ENCODE results near the gene CYP46A1.

The CYP46A1 gene

DNA sequence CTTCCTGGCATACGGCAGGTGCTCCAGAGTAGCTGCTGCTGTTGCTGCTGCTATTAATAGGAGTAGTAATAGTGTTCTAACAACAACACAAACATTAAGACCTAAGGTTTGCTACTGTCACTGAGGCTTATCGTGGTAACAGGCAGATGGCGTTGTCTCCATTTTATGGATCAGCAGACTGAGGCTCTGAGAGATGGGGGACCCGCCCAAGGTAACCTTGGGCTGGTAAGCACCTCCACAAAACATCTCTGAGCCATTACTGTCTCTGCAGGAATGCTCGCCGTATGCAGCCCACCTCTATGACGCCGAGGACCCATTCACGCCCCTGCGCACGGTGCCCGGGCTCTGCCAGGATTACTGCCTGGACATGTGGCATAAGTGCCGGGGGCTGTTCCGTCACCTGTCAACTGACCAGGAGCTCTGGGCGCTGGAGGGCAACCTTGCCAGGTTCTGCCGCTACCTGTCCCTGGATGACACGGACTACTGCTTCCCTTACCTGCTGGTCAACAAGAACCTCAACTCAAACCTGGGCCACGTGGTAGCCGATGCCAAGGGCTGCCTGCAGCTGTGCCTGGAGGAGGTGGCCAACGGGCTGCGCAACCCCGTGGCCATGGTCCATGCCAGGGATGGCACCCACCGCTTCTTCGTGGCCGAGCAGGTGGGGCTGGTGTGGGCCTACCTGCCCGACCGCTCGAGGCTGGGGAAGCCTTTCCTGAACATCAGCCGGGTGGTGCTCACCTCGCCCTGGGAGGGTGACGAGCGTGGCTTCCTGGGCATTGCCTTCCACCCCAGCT lies 31.9 kb upstream of the CYP46A1 start:
- Histone ChIP-seq H3K36me3 (ENCODE audit: low read depth) (no peaks in the 10 kb centered on the region), H3K9me3 (ENCODE audit: severe bottlenecking) (no peaks in the 10 kb centered on the region), H3K27ac (ENCODE audit: poor library complexity, severe bottlenecking) (no peak overlapping the region), H3K4me3 (ENCODE audit: severe bottlenecking) (no peak overlapping the region), H3K4me1 (ENCODE audit: insufficient read depth, poor library complexity, severe bottlenecking) (no peaks in the 10 kb centered on the region), H3K27me3 (ENCODE audit: insufficient read depth, poor library complexity, severe bottlenecking) (peaks cover 3% of the 10 kb centered on the region)
- TF ChIP-seq, protein P1, sequence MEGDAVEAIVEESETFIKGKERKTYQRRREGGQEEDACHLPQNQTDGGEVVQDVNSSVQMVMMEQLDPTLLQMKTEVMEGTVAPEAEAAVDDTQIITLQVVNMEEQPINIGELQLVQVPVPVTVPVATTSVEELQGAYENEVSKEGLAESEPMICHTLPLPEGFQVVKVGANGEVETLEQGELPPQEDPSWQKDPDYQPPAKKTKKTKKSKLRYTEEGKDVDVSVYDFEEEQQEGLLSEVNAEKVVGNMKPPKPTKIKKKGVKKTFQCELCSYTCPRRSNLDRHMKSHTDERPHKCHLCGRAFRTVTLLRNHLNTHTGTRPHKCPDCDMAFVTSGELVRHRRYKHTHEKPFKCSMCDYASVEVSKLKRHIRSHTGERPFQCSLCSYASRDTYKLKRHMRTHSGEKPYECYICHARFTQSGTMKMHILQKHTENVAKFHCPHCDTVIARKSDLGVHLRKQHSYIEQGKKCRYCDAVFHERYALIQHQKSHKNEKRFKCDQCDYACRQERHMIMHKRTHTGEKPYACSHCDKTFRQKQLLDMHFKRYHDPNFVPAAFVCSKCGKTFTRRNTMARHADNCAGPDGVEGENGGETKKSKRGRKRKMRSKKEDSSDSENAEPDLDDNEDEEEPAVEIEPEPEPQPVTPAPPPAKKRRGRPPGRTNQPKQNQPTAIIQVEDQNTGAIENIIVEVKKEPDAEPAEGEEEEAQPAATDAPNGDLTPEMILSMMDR (IDR thresholded peaks at IDR 0.05; ENCODE audit: poor library complexity, severe bottlenecking): no peak
- DNase-seq (ENCODE audit: low spot score) (no peak), ATAC-seq (ENCODE audit: low read depth) (no peak)

DNA sequence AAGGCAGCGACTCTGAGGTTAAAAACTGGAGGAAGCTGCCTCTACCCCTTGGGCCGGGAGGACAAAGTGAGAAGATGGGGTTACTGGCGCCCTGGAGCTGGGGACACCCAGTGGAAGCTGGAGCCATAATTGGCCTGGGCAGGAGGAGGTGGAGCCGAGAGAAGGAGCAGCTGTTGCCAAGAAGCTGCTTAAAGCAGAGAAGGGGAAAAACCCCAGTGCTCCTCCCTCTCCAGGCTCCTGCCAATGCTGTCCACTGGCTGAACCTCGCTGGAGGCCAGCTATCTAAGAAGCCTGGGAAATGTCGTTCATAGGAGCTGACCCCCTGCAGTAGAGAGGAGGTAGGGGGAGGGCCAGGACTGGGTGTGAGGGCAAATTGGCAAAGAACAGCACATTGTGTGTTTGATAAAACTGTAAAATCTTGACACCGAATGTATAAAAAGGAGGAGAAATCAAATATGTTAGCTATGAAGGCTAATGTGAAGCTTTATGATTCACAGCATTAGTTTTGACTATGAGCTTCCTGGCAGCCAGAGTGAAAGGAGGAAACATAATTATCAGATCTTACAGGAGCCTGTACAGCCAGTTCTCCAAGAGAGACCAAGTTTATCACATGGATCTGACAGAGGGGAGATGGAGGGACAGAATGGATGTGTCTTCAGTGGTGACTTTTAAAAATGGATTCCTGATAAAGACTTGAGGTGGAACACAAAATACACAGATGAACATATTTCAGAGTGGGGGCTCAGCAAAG lies 29.7 kb upstream of the CYP46A1 start:
- Histone ChIP-seq H3K9me3 (ENCODE audit: severe bottlenecking) (no peaks in the 10 kb centered on the region), H3K27ac (ENCODE audit: poor library complexity, severe bottlenecking) (no peak overlapping the region), H3K4me3 (ENCODE audit: severe bottlenecking) (no peak overlapping the region), H3K4me1 (ENCODE audit: insufficient read depth, poor library complexity, severe bottlenecking) (no peaks in the 10 kb centered on the region), H3K27me3 (ENCODE audit: insufficient read depth, poor library complexity, severe bottlenecking) (peaks cover 25% of the 10 kb centered on the region), H3K36me3 (ENCODE audit: low read depth) (no peaks in the 10 kb centered on the region)
- TF ChIP-seq, protein P1 (IDR thresholded peaks at IDR 0.05; ENCODE audit: poor library complexity, severe bottlenecking): no peak
- ATAC-seq (ENCODE audit: low read depth) (peak; percentile 62; the same call in 2 of the 3 replicates), DNase-seq (ENCODE audit: low spot score) (no peak)

DNA sequence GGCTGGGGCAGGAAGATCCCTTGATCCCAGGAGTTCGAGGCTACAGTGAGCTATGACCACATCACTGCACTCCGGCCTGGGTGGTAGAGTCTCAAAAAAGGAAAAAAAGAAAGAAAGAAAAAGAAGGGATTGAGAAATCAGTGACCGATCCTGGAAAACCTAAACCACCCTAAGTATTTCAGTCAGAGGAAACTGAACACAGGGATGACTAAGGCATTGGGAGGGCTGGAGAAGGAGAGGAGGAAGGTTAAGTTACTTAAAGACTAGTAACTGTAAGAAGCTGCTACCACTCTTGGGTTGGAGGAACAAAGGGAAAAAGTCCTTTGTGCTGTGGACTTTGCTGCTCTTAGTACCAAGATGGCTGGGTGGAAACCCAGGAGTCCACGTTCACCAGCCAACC lies 28.6 kb upstream of the CYP46A1 start:
- H3K9me3 ChIP-seq (ENCODE audit: severe bottlenecking): no peaks in the 10 kb centered on the region
- no peak for ATAC-seq (ENCODE audit: low read depth)
- no peak overlapping the region for H3K4me3 ChIP-seq (ENCODE audit: severe bottlenecking)
- H3K27me3 ChIP-seq (ENCODE audit: insufficient read depth, poor library complexity, severe bottlenecking): peaks cover 35% of the 10 kb centered on the region
- H3K4me1 ChIP-seq (ENCODE audit: insufficient read depth, poor library complexity, severe bottlenecking): no peaks in the 10 kb centered on the region
- no peak for DNase-seq (ENCODE audit: low spot score)
- H3K36me3 ChIP-seq (ENCODE audit: low read depth): no peaks in the 10 kb centered on the region
- TF ChIP-seq, protein P1 (IDR thresholded peaks at IDR 0.05; ENCODE audit: poor library complexity, severe bottlenecking): no peak
- no peak overlapping the region for H3K27ac ChIP-seq (ENCODE audit: poor library complexity, severe bottlenecking)

DNA sequence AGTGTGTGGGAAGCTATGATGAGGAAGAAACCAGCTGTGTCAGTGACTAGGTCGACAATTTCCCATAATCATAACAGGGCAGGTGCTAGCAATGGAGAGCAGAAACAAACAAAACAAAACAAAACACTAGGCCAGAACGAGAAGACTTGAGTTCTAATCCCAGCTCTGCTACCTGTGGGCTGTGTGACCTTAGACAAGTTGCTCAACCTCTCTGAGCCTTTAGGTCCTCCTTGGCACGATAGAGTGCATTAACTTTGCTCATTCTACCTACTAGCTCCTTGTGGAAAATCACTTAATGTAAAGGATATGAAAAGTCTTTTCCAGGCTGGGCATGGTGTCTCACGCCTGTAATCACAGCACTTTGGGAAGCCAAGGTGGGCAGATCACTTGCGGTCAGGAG lies 27.9 kb upstream of the CYP46A1 start:
- TF ChIP-seq, protein P1 (IDR thresholded peaks at IDR 0.05; ENCODE audit: poor library complexity, severe bottlenecking): no peak
- no peak overlapping the region for H3K4me3 ChIP-seq (ENCODE audit: severe bottlenecking)
- no peak overlapping the region for H3K27ac ChIP-seq (ENCODE audit: poor library complexity, severe bottlenecking)
- no peaks in the 10 kb centered on the region for H3K4me1 ChIP-seq (ENCODE audit: insufficient read depth, poor library complexity, severe bottlenecking)
- H3K27me3 ChIP-seq (ENCODE audit: insufficient read depth, poor library complexity, severe bottlenecking): peaks cover 41% of the 10 kb centered on the region
- ATAC-seq (ENCODE audit: low read depth) (no peak), DNase-seq (ENCODE audit: low spot score) (no peak)
- no peaks in the 10 kb centered on the region for H3K9me3 ChIP-seq (ENCODE audit: severe bottlenecking)
- no peaks in the 10 kb centered on the region for H3K36me3 ChIP-seq (ENCODE audit: low read depth)
